Stomach (tissue), 4 donors: ENCODE data around the gene ANGPTL5.

Experiments
- EP300 ChIP-seq: sonication (generic); formaldehyde crosslinking; IDR thresholded peaks from one replicate; pipeline ENCODE4 v1.6.1; 2017; ENCODE audit warnings: antibody characterized with exemption
- POLR2A ChIP-seq, 4 donors: fragments of 450-650 bp; IDR thresholded peaks; one replicate each; pipeline ENCODE4 v1.6.1; 2016; ENCODE audit warnings: antibody characterized with exemption in 4 of 4, control low read depth in 2 of 4, mild to moderate bottlenecking in 1 of 4, moderate library complexity in 1 of 4
- POLR2AphosphoS5 ChIP-seq, 3 donors: sonication (generic); formaldehyde crosslinking; IDR thresholded peaks; one replicate each; pipeline ENCODE4 v1.6.1; 2016; ENCODE audit warnings: antibody characterized with exemption in 3 of 3
- TF ChIP-seq, protein P1 (sequence below), 7 experiments: fragments of 450-650 bp in 4 of 7; fragments of 200-600 bp in 3 of 7; sonication (generic) in 3 of 7; IDR thresholded peaks; one replicate each; pipeline ENCODE4 v1.5.1; 2016 to 2019; ENCODE audit warnings: antibody characterized with exemption in 7 of 7, control low read depth in 2 of 7, mild to moderate bottlenecking in 1 of 7

- TF ChIP-seq, protein P1, sequence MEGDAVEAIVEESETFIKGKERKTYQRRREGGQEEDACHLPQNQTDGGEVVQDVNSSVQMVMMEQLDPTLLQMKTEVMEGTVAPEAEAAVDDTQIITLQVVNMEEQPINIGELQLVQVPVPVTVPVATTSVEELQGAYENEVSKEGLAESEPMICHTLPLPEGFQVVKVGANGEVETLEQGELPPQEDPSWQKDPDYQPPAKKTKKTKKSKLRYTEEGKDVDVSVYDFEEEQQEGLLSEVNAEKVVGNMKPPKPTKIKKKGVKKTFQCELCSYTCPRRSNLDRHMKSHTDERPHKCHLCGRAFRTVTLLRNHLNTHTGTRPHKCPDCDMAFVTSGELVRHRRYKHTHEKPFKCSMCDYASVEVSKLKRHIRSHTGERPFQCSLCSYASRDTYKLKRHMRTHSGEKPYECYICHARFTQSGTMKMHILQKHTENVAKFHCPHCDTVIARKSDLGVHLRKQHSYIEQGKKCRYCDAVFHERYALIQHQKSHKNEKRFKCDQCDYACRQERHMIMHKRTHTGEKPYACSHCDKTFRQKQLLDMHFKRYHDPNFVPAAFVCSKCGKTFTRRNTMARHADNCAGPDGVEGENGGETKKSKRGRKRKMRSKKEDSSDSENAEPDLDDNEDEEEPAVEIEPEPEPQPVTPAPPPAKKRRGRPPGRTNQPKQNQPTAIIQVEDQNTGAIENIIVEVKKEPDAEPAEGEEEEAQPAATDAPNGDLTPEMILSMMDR (IDR thresholded peaks at IDR 0.05) = no peak
- TF ChIP-seq POLR2A (IDR thresholded peaks at IDR 0.05) = no peak
- no peak for TF ChIP-seq POLR2AphosphoS5 (IDR thresholded peaks at IDR 0.05)
- TF ChIP-seq EP300 = no peak
Observed at GRCh38 chr11:101907815-101908214, 8.5 kb downstream of the ANGPTL5 start.
